WI38 (cell line): ENCODE data around the gene PATZ1.
"Not testable (repeated sequence)": the region's sequence is repeated elsewhere in the genome, so short reads cannot be mapped to it uniquely, and the experiment has no call there.

ENCODE experiments used
- H3K4me3 ChIP-seq: 2 replicates; pipeline ENCODE4 v1.5.1; 2011; ENCODE audit warnings: low read depth, mild to moderate bottlenecking, control low read depth, low read length
- TF ChIP-seq, protein P1 (sequence below): IDR thresholded peaks from 2 replicates; pipeline ENCODE4 v1.5.1; 2012; ENCODE audit warnings: low read depth, mild to moderate bottlenecking, control low read depth, low read length

The PATZ1 gene

DNA sequence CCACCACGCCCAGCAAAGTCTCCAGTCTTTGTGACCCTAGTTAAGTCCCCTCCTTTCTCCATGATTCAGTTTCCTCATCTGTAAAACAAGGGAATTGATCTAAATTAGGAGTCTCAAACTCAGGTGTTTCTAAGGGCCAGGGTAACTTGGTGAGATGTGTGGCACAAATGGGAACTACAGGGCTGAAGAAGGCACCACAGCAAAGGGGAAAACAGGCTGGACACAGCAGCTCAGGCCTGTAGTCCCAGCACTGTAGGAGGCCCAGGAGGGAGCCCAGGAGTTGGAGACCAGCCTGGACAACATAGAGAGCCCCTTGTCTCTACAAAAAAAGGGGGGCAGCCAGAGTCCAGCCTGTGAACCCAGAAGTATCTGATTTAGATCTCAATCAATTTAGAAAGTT lies 15.6 kb upstream of the PATZ1 start:
- H3K4me3 ChIP-seq: no peak overlapping the region
- TF ChIP-seq, protein P1, sequence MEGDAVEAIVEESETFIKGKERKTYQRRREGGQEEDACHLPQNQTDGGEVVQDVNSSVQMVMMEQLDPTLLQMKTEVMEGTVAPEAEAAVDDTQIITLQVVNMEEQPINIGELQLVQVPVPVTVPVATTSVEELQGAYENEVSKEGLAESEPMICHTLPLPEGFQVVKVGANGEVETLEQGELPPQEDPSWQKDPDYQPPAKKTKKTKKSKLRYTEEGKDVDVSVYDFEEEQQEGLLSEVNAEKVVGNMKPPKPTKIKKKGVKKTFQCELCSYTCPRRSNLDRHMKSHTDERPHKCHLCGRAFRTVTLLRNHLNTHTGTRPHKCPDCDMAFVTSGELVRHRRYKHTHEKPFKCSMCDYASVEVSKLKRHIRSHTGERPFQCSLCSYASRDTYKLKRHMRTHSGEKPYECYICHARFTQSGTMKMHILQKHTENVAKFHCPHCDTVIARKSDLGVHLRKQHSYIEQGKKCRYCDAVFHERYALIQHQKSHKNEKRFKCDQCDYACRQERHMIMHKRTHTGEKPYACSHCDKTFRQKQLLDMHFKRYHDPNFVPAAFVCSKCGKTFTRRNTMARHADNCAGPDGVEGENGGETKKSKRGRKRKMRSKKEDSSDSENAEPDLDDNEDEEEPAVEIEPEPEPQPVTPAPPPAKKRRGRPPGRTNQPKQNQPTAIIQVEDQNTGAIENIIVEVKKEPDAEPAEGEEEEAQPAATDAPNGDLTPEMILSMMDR: no peak

GRCh38 chr22:31360029-31360428 lies 13.9 kb upstream of the PATZ1 start:
- no peak overlapping the region for H3K4me3 ChIP-seq
- TF ChIP-seq, protein P1: no peak

DNA sequence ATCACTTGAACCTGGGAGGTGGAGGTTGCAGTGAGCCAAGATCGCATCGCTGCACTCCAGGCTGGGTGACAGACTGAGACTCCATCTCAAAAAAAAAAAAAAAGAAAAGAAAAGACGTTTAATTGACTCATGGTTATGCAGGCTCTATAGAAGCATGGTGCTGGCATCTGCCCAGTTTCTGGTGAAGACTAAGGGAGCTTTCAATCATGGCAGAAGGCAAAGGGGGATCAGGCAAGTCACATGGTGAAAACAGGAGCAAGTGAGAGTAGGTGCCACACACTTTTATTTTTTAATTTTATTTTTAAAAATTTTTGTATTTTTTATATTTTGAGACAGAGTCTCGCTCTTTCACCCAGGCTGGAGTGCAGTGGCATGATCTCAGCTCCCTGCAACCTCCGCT lies 8.4 kb upstream of the PATZ1 start:
- no peak overlapping the region for H3K4me3 ChIP-seq
- TF ChIP-seq, protein P1: no peak

DNA sequence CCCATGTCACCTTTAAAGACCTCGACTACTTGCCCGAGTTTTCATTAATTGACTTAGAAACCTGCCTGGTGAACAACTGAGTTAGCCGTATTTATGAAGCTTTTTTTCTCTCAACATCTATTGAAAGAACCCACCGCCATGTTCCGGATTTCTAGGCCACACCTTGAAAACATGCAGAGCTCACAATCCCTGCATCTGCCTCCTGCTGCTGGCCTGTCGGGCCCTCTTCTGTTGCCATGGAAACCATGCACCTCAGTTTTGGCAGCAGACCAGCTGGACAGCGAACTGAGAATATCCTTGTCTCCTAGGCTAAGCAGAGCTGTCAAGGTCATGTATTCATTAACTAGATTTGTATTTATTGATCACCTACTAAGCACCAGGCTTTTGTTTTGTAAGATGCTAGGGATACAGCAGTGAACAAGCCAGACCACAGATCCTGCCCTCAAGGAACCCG lies 4.3 kb upstream of the PATZ1 start:
- TF ChIP-seq, protein P1: no peak
- H3K4me3 ChIP-seq: no peak overlapping the region

GRCh38 chr22:31349960-31350359 lies 3.8 kb upstream of the PATZ1 start:
- TF ChIP-seq, protein P1: no peak
- H3K4me3 ChIP-seq: no peak overlapping the region

GRCh38 chr22:31348766-31349165 lies 2.6 kb upstream of the PATZ1 start:
- TF ChIP-seq, protein P1: no peak

DNA sequence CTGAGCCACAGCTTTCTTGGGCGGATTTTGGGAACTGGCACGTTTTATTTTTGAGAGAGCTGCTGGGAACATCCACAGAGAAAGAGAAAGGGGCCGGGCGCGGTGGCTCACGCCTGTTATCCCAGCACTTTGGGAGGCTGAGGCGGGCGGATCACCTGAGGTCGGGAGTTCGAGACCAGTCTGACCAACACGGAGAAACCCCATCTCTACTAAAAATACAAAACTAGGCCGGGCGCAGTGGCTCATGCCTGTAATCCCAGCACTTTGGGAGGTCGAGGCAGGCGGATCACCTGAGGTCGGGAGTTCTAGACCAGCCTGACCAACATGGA lies 1.8 kb upstream of the PATZ1 start:
- not testable (repeated sequence) for H3K4me3 ChIP-seq

More at GRCh38 chr22:31348766-31349165, 2.6 kb upstream of the PATZ1 start:
- H3K4me3 ChIP-seq: no peak overlapping the region

DNA sequence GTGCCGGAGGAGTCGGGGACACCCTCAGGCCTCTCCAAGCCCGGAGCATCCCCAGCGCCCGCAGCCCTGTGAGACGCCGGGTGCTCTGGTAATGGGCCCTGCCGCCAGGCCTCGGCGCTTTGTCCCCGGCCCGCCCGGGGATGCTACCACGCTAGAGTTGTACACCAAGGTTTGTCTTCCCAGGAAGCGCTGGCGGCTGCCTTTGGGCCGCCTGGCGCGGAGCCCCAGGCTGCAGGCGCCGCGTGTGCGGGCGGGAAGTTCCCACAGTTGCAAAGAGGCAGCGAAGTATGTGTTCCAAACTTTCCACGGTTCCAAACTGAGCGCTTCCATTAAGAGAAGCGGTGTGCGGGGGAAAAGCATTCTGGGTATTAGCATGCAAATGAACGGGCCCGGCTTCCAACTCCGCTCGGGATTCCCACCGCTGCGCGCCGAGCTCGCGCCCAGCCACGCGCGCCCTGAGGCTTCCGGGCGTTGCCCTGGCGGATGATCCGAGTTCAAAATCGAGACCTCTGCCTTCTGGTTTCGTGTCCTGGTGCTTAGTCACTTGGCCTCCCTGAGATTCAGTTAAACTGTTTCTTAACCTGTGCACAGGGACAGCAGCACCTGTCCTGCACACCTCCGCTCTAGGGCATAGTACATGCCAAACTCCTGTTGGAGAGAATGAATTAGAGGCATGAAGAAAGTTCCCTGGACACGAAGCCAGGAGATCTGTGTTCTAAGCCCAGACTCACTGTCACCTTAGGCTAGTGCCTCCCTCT lies 1.3 kb upstream of the PATZ1 start:
- TF ChIP-seq, protein P1: no peak
- peak overlapping the region; percentile 61 for H3K4me3 ChIP-seq
